CD4-positive, alpha-beta T cell (primary cell): ENCODE results near the gene WBP2NL. TPM values are rescaled to one million over a fixed set of nuclear protein-coding genes. Genes with fewer than 3 reads are reported as not detected.

ENCODE experiments used
- ATAC-seq: fragments of 200-7000 bp; cut with Tn5 transposase; one replicate; pipeline ENCODE4 v1.10.0; 2022; ENCODE audit warnings: mild to moderate bottlenecking; ENCODE audit not compliant: poor library complexity
- CTCF ChIA-PET: fragments of 350-600 bp; sonication (Branson Sonifier 250); formaldehyde crosslinking; loops from one replicate; lab custom pipeline; 2021; ENCODE audit warnings: antibody characterized with exemption, inconsistent platforms; lab: Charles Lee
- POLR2A ChIA-PET: fragments of 350-600 bp; sonication (Branson Sonifier 250); formaldehyde crosslinking; loops from one replicate; lab custom pipeline; 2021; ENCODE audit warnings: antibody characterized with exemption, inconsistent platforms; lab: Charles Lee
- DNase-seq, 14 experiments: peaks; one replicate each; pipeline ENCODE4 v3.0.0-alpha.2; 2013 to 2020; ENCODE audit warnings: mixed read lengths in 2 of 14
- H3K27ac ChIP-seq, 2 donors: one replicate each; pipeline versions ENCODE4 v1.5.1 to v1.7.0; 2013; ENCODE audit warnings: low read length in 2 of 2, low read depth in 1 of 2, mild to moderate bottlenecking in 1 of 2
- H3K27me3 ChIP-seq, 2 experiments: 1 replicate in 1 of 2; 2 replicates in 1 of 2; pipeline versions ENCODE4 v1.6.1 to v1.7.0; 2013; ENCODE audit warnings: low read length in 2 of 2, control low read depth in 1 of 2, mild to moderate bottlenecking in 1 of 2, moderate library complexity in 1 of 2; ENCODE audit not compliant: insufficient read depth in 2 of 2, control insufficient read depth in 1 of 2
- H3K36me3 ChIP-seq: one replicate; pipeline ENCODE4 v1.6.1; 2013; ENCODE audit warnings: low read length, control low read depth; ENCODE audit not compliant: insufficient read depth
- H3K4me1 ChIP-seq: one replicate; pipeline ENCODE4 v1.6.1; 2013; ENCODE audit warnings: low read length, control low read depth; ENCODE audit not compliant: insufficient read depth
- H3K4me3 ChIP-seq: one replicate; pipeline ENCODE4 v1.5.1; 2013; ENCODE audit warnings: mild to moderate bottlenecking, low read length, moderate library complexity
- H3K9me3 ChIP-seq, 2 experiments: 1 replicate in 1 of 2; 2 replicates in 1 of 2; pipeline versions ENCODE4 v1.6.1 to v1.7.0; 2013; ENCODE audit warnings: low read length in 2 of 2, mild to moderate bottlenecking in 2 of 2, control low read depth in 1 of 2, moderate library complexity in 1 of 2; ENCODE audit not compliant: control insufficient read depth in 1 of 2, insufficient read depth in 1 of 2
- H3K27ac Mint-ChIP-seq: one replicate; pipeline ENCODE4 v1.8.0; 2020; ENCODE audit warnings: mixed read lengths
- H3K27me3 Mint-ChIP-seq: one replicate; pipeline ENCODE4 v1.8.0; 2021; ENCODE audit warnings: mixed read lengths
- H3K36me3 Mint-ChIP-seq: one replicate; pipeline ENCODE4 v1.8.0; 2021; ENCODE audit warnings: low read depth, mixed read lengths
- H3K4me1 Mint-ChIP-seq: one replicate; pipeline ENCODE4 v1.8.0; 2021; ENCODE audit warnings: low read depth, mixed read lengths
- H3K4me3 Mint-ChIP-seq: one replicate; pipeline ENCODE4 v1.8.0; 2020; ENCODE audit warnings: mild to moderate bottlenecking, mixed read lengths
- H3K9me3 Mint-ChIP-seq: one replicate; pipeline ENCODE4 v1.8.0; 2020; ENCODE audit warnings: mixed read lengths
- CTCF ChIP-seq: fragments of 200-600 bp; IDR thresholded peaks from one replicate; pipeline ENCODE4 v1.8.0; 2022; ENCODE audit warnings: antibody characterized with exemption, mild to moderate bottlenecking
- intact Hi-C, 2 experiments: fragments of 100-400 bp; cut with DNase I in 1 of 2; cut with micrococcal nuclease in 1 of 2; formaldehyde crosslinking; loops; one replicate each; pipeline versions ENCODE4 v1.15.1 to v1.9.0; 2023 to 2025; cut with DNase I, micrococcal nuclease
- total RNA-seq, 174 experiments: library from RNA in 2 of 174; stranded (reverse) in 2 of 174; gene quantifications; one replicate each; pipeline ENCODE4 v1.2.3 and lab custom pipeline; 2021 to 2026

Gene WBP2NL
- total RNA-seq, 2 experiments from 2014 or later = 0.38 to 1.7 TPM

DNA sequence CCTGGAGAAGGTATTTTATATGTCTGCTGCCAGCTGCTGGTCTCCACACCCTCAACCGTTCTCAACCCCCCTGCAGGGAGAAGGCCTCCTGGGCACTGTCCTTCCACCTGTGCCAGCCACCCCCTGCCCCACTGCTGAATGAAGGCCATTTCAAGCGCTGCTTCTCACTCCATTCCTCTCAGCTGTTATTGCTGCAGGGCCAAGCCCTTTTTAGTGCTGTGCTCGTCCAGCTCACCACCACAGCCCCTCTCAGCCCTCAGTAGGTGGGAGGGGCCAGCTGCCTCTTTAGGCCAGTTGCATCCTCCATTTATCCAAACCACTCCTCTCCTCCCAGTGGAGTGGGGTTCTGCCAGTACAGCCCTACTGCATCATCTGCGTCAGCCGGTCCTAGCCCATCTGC, 1.8 kb upstream of the WBP2NL start:
- CTCF ChIA-PET = no interaction called here
- no peak overlapping the region for H3K27ac Mint-ChIP-seq
- intact Hi-C loops = loop anchor here in 1 of 2 experiments (5.0 kb wide), 1 partner anchor 75 kb away; the partner anchor contains the start of genes NAGA and PHETA2

DNA sequence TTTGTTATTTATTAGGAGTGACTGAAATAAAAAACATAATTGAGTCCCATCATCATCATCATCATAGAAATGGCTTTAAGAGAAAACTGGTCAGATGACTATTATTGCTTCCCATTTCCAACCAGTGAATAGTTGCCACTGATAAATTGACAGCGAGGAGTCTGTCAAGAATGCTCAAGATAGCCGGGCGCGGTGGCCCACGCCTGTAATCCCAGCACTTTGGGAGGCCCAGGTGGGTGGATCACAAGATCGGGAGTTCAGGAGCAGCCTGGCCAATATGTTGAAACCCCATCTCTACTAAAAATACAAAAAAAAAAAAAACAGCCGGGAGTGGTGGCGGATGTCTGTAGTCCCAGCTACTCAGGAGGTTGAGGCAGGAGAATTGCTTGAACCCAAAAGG, 1.9 kb downstream of the WBP2NL start:
- ATAC-seq (no peak), DNase-seq (no peak)
- peaks cover 7% of the 10 kb centered on the region for H3K9me3 Mint-ChIP-seq
- intact Hi-C loops = no loop called here
- Histone ChIP-seq H3K36me3 (no peaks in the 10 kb centered on the region), H3K4me3 (no peak overlapping the region), H3K4me1 (peaks cover 23% of the 10 kb centered on the region), H3K9me3 (peaks cover 8 to 27% of the 10 kb centered on the region in 2 experiments), H3K27me3 (no peaks in the 10 kb centered on the region), H3K27ac (no peak overlapping the region)
- H3K36me3 Mint-ChIP-seq = peaks cover 16% of the 10 kb centered on the region
- peaks cover 23% of the 10 kb centered on the region for H3K4me1 Mint-ChIP-seq
- H3K27me3 Mint-ChIP-seq = no peaks in the 10 kb centered on the region
- no peak overlapping the region for H3K27ac Mint-ChIP-seq
- POLR2A ChIA-PET = no interaction called here
- CTCF ChIA-PET = no interaction called here
- no peak for TF ChIP-seq CTCF
- H3K4me3 Mint-ChIP-seq = no peak overlapping the region

More for the DNA sequence above, 1.8 kb upstream of the WBP2NL start:
- no peaks in the 10 kb centered on the region for H3K36me3 ChIP-seq
- no peak overlapping the region for H3K27ac ChIP-seq
- Mint-ChIP-seq H3K36me3 (peaks cover 13% of the 10 kb centered on the region), H3K4me1 (peaks cover 23% of the 10 kb centered on the region), H3K9me3 (peaks cover 5% of the 10 kb centered on the region), H3K27me3 (no peaks in the 10 kb centered on the region), H3K4me3 (peak overlapping the region; percentile 28)
- H3K4me3 ChIP-seq = no peak overlapping the region
- H3K4me1 ChIP-seq = peaks cover 23% of the 10 kb centered on the region
- no peak for DNase-seq
- no peak for TF ChIP-seq CTCF
- POLR2A ChIA-PET = no interaction called here
- no peaks in the 10 kb centered on the region for H3K27me3 ChIP-seq
- peaks cover 4 to 10% of the 10 kb centered on the region in 2 experiments for H3K9me3 ChIP-seq
- ATAC-seq = no peak

GRCh38 chr22:42001121-42001520, 2.5 kb downstream of the WBP2NL start:
- Histone ChIP-seq H3K4me3 (no peak overlapping the region), H3K4me1 (peaks cover 23% of the 10 kb centered on the region), H3K36me3 (no peaks in the 10 kb centered on the region), H3K27me3 (no peaks in the 10 kb centered on the region), H3K27ac (no peak overlapping the region), H3K9me3 (peaks cover 12 to 30% of the 10 kb centered on the region in 2 experiments)
- CTCF ChIA-PET = no interaction called here
- Mint-ChIP-seq H3K27ac (peak overlapping the region; percentile 12), H3K4me3 (no peak overlapping the region), H3K27me3 (no peaks in the 10 kb centered on the region), H3K9me3 (peaks cover 11% of the 10 kb centered on the region), H3K4me1 (peaks cover 23% of the 10 kb centered on the region), H3K36me3 (peaks cover 16% of the 10 kb centered on the region)
- intact Hi-C loops = no loop called here
- DNase-seq (no peak), ATAC-seq (no peak)
- POLR2A ChIA-PET = no interaction called here
- no peak for TF ChIP-seq CTCF
